NCI-H226 (cell line): Measurements from ENCODE around the gene USP13.
A peak's percentile ranks its signal among the peaks of the same experiment; 100 is the strongest.
"Not testable (repeated sequence)": the region's sequence is repeated elsewhere in the genome, so short reads cannot be mapped to it uniquely, and the experiment has no call there.

Source experiments
- DNase-seq: peaks from one replicate; pipeline ENCODE4 v3.0.0-alpha.2; 2015

Gene USP13

DNA sequence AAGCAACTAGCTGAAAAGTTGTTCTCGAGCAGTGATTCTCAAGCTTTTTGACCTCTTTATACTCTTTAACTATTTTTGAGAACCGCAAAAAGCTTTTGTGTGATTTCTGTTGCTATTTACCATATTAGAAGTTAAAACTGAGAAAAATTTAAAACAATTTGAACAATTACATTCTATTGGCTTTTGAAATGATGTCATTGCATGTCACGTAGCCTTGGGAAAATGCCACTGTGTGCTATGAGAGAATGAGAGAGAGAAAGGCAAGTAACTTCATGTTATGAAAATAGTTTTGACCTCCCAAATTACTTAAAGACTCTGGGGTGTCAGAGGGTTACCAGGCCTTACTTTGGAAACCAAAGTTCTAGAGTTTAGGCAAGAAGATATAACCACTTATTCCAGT is 8.0 kb downstream of the USP13 start:
- no peak for DNase-seq

DNA sequence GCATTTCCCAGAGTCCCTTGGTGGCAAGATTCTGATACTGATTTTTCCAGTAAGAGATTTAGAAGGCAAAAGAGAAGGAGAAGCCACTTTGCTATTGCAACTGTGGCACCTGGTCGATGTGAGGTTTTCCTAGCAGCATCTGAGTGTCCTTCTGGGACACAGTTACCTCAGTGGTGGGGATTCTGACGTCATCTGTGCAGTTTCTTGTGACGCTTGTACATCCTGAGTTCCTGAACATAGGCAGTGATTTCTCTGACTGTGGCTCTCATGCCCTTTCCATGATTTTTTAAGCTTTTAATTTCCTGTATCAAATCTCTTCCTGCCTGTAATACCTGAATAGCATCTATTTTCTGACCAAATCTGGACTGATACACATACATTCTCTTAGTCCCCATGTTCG is 8.9 kb downstream of the USP13 start:
- no peak for DNase-seq

DNA sequence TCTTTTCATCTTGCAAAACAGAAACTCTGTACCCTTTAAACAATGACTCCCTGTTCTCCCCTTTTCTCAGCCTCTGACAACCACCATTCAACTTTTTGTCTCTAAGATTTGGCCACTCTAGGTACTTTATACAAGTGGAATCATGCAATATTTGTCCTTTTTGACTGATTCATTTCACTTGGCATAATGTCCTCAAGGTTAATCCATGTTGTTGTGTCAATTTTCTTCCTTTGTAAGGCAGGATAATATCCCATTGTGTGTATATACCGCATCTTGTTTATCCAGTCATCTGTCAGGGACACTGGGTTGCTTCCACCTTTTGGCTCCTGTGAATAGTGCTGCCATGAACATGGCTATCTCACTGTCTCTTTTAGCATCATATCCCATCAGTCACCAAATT is 10.3 kb downstream of the USP13 start:
- DNase-seq: no peak

DNA sequence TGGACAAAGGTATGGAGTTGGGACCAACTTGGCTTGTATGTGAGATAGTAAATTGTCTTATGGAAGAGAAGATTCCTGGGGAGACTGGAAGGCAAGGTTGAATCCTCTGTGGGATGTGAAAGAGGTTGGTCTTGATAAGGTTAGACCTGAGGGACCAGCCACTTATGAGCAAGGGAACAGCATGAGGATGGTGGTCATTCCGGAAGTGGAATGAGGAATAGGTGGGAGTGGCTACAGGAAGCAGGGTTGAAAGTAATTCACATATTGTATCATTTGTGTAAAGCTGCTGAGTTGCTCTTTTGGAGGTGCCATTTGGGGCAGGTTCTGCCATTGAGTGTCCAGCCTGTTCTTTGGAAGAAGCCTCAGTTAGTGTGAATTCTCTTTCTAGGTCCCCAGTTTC is 13.2 kb downstream of the USP13 start:
- DNase-seq: no peak

DNA sequence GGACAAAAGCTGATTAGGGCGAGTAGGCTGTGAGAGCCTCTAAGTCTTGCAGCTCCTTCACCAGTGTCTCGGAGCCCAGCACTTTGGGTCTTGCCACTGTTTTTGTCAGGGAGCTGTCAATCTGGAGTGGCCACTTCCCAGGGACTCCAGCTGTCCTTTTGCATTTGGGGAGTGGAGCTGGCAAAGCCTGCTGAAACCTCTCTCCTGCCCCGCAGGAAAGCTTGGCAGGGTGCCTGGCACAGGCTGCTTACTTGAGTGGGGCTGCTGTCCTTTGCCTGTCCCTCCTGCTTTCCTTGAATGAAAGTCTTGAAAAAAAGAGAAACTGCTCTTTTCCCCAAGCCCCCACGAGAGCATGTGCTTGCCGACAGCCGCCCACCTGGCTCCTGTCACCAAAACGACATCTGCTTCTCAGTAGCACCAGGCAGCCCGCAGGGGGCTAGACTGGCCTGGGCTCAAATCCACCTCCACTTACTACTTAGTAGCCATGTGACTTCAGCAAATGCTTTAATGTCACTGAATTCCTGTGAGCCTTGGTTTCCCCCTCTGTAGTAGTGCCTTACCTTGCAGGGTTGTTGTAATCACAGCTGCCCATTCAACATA is 13.7 kb downstream of the USP13 start:
- no peak for DNase-seq

DNA sequence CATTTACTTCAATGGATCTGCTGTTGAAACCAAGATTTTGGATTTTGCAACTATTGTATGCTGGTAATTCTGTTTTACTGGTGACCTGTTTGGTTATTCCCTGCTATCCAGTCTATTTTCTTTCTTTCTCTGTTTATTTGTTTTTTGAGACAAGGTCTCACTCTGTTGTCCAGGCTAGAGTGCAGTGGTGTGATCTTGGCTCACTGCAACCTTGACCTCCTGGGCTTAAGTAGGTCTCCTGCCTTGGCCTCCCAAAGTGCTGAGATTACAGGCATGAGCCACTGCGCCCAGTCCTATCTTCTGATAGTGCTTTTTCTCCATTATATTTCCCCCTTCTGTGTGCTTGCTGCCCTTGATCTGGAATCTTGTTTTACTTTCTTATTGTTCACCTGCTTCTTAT is 15.6 kb downstream of the USP13 start:
- DNase-seq: no peak

DNA sequence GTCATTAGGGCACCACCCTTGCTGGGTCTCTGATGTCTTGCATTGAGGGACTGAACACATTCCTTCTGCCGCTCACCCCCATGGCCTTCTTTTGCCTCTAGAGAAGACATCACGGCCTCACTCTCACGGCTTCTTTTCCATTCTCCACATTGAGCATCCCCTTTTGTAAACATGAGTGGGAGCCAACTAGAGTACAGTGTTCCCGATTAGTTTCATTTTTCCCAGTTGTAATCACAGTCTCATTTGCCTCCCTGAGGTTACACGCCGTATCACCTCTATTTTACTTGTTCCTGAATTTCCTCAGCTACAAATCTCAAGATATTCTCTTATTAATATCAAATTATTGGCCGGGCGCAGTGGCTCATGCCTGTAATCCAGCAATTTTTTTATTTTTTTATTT is 17.5 kb downstream of the USP13 start:
- DNase-seq: no peak

DNA sequence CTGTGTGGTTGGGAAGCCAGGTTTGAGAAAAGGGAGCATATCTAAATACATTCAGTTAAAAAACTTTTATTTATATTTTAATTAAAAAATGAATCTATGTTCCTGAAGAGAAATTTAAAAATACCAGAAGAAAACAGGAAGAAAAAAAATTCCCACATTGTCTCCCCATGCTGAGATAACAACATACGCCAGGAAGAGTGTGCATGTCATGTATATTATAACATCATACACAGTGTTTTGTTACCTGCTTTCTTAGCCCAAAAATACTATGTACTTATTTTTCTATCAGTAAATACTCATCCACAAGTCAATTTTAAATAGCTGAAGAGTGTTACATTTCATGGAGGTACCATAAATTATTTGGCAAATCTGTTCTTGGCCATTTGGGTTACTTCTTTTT is 18.5 kb downstream of the USP13 start:
- DNase-seq: no peak

DNA sequence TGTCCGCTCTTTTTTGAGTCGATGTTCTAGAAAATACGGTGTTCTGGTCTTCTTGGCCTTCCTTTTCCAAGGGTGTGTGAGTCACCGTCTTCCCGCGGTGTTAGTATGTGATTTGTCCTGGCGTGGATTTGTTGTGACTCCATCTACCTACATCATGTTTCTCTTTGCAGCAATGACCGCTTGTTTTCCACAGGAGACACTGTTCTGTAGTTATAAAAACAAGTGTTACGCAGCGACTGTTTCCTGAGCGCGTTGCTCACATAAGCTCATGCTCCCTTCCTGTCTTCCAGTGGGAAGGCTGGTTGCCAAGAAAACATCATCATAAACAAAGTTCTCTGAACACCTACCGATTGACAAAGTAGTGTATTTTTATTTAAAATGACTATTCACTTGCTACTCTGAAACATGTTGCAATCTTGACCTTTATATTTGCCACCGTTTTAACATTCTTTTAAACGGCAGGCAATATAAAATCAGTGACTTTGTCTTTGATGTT is 19.0 kb downstream of the USP13 start:
- no peak for DNase-seq

DNA sequence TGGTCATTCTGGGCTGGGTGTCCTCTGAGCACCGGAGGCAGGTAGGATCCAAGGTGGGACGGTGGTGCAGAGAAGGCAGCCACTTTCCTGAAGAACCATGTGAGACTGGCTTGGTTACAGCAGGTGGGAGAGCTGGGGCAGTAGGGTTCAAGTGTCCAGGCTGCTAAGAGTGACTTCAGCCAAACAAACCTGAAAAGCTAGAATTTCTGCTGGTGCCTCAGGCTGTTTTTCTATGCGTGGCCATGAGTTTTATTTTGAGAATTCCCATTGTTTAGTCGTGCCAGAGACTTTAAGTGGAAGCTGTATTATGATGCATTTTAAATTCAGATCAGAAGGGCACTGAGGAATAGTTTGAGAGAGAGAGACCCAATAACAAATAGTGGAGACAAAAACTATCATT is 20.1 kb downstream of the USP13 start:
- DNase-seq: no peak

DNA sequence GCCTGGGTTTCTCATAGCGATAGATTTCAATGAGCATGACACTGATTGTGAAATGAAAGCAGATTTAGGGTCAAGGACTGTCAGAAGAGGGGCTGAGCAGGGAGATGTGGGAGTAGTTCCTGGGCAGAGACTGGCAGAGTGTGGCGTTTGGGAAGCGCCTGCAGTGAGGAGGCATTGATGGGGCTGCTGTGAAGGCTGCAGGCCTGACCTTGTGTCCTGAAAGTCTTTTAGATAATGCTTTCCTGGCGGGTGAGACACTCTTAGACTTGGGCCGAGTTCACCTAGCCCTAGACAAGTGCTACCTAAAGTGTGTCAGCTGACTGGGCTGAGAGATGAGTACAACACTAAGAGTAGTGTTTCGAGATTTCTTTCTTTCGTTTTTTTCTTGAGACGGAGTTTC is 20.7 kb downstream of the USP13 start:
- DNase-seq: no peak

DNA sequence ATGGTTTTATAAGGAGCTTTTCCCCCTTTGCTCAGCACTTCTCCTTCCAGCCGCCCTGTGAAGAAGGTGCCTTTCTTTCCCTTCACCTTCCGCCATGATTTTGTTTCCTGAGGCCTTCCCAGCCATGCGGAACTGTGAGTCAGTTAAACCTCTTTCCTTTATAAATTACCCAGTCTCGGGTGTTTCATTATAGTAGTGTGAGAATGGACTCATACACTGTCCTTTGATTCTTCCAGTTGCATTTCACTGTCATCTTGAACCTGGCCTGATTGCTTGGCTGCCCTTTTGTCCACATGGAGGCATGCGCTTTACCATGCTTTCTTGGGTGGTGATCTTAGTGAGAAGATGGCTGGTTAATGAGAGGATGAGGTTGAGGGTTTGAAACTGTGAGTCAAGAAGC is 23.2 kb downstream of the USP13 start:
- DNase-seq: no peak

DNA sequence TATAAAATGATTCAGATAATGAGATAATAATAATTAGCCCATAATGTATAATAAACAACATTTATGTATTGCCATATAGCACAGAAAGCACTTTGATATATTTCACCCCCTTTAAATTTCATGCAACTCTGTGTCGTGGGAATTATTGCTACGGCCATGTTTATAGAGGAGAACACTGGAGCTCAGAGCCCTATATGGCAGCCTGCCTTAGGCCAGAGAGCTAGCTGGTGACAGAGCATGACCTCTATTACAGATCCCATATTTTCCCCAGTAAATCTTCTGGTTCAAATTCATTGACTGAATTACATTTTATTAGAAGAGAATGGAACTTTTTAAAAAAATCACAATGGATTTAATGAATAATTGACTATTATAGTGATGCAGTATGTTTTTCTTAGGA is 25.0 kb downstream of the USP13 start:
- DNase-seq: no peak

DNA sequence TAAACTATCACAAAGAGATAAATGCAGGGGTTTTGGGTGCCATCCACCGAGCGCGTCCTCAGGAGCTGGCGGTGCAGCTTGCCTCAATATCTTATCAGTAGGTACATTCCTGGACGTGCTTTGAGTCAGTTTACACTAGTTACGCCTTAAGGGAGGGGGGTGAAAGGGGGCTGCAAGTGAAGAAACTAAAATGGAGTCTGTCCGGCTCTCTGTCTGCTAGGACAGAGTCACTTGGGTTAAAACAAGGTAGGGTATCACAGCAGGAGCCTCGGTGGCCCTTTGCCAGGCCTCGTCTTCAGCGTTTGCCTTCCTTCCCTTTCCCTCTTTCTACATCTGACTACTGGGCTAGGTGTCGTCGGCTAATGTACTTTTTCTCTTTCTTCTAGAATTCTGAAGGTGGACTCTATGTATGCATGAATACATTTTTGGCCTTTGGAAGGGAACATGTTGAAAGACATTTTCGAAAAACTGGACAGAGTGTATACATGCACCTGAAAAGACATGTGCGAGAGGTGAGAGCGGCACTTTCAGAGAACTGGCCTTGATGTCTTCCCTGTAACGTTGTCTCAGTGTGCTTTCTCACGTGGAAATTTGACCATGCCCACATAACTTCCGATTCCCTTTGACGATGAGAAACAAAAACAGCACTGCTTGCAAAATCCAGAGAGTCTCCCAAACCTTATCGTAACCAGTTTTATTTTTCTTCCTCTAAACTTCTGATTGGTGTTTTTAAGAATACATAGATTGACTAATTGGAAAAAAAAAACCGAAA is 28.8 kb downstream of the USP13 start:
- peak; percentile 13 for DNase-seq

DNA sequence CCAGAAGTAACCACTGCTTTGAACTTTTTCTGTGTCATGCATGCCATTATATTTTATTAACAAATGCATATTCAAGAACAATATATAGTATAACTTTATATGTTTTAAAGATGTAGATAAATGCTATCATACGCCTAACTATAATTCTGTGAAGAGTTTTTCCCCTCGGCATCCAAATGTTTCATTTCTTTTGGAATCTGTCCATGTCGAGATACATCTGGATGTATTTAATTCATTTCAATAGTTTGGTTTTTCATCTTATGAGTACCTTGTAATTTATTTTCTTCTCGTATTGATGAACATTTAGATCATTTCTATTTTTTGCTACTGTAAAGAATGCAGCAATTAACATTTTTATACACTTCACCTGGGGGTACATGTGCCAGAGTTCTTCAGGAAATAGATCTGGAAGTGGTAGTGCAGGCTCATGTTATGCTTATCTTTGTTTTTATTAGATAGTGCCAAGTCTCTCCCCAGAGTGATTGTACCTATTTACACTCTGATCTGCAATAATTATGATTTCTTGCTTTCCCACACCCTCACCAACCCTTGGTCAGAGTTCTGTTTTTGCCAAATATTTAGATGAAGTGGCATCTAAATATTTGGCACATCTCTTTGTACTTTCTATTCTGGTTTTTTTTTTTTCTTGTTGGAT is 29.7 kb downstream of the USP13 start:
- peak; percentile 12 for DNase-seq

DNA sequence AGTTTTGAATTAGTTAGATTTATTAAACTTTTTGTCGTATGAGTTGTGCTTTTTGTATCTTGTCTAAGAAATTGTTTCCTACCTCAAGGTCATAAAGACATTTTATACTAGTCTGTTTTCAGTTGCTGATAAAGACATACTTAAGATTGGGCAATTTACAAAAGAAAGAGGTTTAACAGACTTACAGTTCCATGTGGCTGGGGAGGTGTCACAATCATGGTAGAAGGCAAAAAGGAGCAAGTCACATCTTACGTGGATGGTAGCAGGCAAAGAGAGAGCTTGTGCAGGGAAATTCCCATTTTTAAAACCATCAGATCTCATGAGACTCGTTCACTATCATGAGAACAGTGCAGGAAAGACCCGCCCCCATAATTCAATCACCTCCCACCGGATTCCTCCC is 30.4 kb downstream of the USP13 start:
- not testable (repeated sequence) for DNase-seq

DNA sequence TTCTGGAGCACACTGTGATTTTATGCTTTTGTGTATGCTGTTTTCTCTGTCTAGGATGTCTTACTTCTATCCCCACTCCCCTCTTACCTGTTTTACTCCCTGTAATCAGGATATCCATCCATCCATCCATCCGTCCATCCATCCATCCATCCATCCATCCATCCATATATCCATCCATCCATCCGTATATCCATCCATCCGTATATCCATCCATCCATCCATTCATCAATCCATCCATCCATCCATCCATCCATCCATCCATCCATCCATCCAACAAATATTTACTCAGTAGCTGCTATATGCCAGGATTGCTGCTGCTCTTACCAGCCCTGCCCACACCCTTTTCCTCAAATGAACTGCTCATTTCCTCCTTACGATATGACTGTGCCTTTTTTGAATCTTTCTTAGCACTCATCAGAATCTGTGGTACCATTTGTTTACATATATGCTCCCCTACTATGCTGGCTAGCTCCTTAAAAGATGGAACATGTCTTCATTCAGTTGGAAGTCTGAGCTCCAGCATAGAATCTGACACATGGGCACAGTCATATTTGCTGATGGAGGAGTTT is 35.2 kb downstream of the USP13 start:
- DNase-seq: no peak

DNA sequence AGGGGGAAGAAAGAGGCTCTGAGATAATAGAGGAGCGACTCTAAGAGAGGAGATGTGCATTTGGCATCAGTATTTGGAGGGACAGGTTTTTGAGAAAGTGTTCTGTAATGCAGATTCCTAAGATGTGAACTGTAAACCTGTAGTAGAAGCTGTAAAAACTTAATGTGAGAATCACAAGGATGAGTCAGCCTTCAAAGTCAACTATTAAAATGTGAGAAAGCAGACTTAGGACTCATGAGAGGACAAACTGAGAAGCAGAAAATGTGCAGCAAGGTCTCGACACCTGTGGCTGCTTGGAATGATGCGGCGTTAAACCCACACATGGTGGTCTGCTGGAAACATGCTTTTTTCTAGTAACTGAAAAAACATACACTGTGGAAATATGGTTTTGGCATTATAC is 36.0 kb downstream of the USP13 start:
- DNase-seq: peak; percentile 18

DNA sequence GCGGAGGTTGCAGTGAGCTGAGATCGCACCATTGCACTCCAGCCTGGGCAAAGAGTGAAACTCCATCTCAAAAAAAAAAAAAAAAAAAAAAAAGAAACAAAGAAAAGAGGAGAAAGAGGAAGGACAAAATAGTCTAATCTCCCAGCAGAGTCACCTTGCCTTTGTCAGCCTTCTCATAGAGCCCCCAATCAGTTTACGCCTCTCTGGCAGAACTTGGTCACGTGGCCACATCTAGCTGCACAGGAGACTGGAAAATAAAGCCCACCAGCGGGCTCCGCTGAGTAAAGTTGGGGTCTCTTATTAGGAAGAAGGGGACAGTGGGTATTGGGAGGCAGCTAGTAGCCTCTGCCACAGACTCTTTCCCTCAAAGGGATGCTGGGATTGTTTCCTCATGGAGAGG is 41.9 kb downstream of the USP13 start:
- no peak for DNase-seq

DNA sequence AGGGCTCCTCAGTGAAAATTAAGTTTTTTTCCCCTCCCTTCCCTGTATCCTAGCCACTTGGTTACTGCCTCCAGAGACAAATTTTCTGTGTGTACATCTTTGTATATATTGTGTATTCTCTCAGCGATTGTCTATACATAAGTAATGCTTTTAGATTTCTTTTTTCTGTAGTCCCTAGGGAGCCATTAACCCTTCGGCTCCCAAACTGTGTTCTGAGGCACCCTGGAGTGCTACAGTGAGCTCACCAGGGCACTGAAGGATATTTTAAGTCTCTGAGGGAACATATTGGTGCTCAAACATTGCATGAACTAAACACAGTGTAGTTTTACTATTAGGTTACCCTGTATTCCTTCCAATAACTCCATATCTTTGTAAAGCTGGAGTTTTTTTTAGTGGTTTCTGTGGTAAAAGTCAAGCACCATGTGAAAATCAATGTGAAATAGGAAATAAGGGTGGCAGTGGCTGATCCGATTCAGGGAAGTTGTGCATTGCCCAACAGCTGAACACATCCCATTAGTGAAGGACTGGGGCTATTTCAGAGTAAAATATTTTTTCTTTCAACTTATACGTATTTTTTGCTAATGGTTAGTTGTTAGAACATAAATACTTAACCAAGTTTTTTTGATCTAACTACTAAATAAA is 43.0 kb downstream of the USP13 start:
- no peak for DNase-seq

DNA sequence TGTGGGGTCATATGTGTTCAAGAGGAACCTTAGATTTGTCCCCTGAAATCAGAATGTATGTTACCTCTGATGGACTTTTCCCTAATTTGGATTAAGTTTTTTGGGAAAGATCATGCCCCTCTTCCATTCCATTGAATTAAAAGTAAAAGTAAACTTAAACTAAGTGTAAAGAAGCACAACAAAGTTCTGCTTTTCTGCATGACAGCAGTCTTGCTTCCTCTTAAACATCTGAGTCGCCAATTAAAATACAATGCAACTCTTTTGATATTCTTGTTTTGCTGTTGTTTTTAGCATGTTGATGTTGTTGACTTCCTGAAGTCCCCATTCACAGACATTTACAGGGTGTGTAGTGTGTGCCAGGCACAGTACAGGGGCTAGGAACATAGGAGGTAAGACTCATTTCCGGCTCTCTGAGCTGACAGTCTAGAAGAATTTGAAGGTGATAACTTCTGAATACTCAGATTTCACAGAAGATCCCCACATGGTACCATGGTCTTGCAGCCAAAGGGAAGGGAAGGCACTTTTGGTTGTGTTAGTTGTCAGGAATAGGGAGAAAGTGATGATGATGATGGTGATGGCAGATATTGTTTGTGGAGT is 45.0 kb downstream of the USP13 start:
- DNase-seq: no peak

DNA sequence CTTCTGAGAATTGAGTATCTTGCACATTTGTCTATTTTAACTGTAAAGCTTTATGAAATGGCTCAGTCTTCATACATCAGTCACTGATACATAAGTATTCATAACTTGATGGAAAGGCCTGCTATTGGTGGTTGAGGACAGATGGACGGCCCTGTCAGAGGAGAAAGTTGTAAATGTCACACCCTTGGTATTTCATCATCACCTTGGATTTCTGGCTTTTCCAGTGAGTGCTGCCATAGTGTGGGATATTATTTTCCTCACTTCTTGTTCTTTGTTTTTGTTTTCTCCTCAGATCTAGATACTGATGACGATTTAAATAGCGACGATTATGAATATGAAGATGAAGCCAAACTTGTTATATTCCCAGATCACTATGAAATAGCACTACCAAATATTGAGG is 47.9 kb downstream of the USP13 start:
- DNase-seq: no peak
